DND-41 (cell line): ENCODE measurements around the gene RNF212.

Source experiments
- CTCF ChIP-seq: IDR thresholded peaks from 2 replicates; pipeline ENCODE4 v1.5.1; 2012; ENCODE audit warnings: borderline replicate concordance, low read length, moderate library complexity, mild to moderate bottlenecking; ENCODE audit not compliant: poor library complexity, severe bottlenecking; ENCODE audit errors: extremely low read depth
- EZH2 ChIP-seq: IDR thresholded peaks from 3 replicates; pipeline ENCODE4 v1.6.1; 2012; ENCODE audit warnings: borderline replicate concordance, low read depth, mild to moderate bottlenecking, moderate library complexity, low read length, inconsistent platforms; ENCODE audit not compliant: severe bottlenecking

- TF ChIP-seq CTCF, result no peak
- no peak for TF ChIP-seq EZH2
These were observed 88.3 kb downstream of the RNF212 start for GRCh38 chr4:1024882-1025545.
